Astrocyte (in vitro differentiated cells and primary cell): Measurements from ENCODE around the gene NPAS3.

Source experiments
- EZH2 ChIP-seq: IDR thresholded peaks from 2 replicates; pipeline ENCODE4 v1.6.1; 2012; ENCODE audit warnings: mild to moderate bottlenecking, low read length, inconsistent platforms; ENCODE audit not compliant: insufficient read depth
- TF ChIP-seq, protein P1 (sequence below): IDR thresholded peaks from 2 replicates; pipeline ENCODE4 v1.5.1; 2011; ENCODE audit warnings: low read depth, mild to moderate bottlenecking, inconsistent platforms, low read length, moderate library complexity; ENCODE audit not compliant: insufficient read depth

GRCh38 chr14:33602396-33602795 is 663.7 kb downstream of the NPAS3 start:
- no peak for TF ChIP-seq EZH2
- TF ChIP-seq, protein P1, sequence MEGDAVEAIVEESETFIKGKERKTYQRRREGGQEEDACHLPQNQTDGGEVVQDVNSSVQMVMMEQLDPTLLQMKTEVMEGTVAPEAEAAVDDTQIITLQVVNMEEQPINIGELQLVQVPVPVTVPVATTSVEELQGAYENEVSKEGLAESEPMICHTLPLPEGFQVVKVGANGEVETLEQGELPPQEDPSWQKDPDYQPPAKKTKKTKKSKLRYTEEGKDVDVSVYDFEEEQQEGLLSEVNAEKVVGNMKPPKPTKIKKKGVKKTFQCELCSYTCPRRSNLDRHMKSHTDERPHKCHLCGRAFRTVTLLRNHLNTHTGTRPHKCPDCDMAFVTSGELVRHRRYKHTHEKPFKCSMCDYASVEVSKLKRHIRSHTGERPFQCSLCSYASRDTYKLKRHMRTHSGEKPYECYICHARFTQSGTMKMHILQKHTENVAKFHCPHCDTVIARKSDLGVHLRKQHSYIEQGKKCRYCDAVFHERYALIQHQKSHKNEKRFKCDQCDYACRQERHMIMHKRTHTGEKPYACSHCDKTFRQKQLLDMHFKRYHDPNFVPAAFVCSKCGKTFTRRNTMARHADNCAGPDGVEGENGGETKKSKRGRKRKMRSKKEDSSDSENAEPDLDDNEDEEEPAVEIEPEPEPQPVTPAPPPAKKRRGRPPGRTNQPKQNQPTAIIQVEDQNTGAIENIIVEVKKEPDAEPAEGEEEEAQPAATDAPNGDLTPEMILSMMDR = no peak
